Skin epidermis (tissue), 12 donors: ENCODE results near the gene DHPS.
"Not testable (repeated sequence)": the region's sequence is repeated elsewhere in the genome, so short reads cannot be mapped to it uniquely, and the experiment has no call there.

Source experiments
- H3K27ac ChIP-seq, 21 experiments: fragments of 200-600 bp; sonication (generic) in 11 of 21; one replicate each; pipeline ENCODE4 v1.5.0; 2020; ENCODE audit warnings: mild to moderate bottlenecking in 3 of 21, inconsistent platforms in 2 of 21, moderate library complexity in 2 of 21
- H3K4me3 ChIP-seq, 7 experiments: fragments of 200-600 bp; sonication (generic) in 2 of 7; one replicate each; pipeline ENCODE4 v1.5.0; 2020; ENCODE audit warnings: inconsistent platforms in 2 of 7, mild to moderate bottlenecking in 2 of 7, moderate library complexity in 1 of 7

The DHPS gene

GRCh38 chr19:12655546-12655945 is 26.1 kb downstream of the DHPS start:
- no peak overlapping the region for H3K4me3 ChIP-seq

GRCh38 chr19:12652219-12652618 is 29.5 kb downstream of the DHPS start:
- Histone ChIP-seq H3K27ac (no peak overlapping the region), H3K4me3 (no peak overlapping the region)

More at GRCh38 chr19:12655546-12655945, 26.1 kb downstream of the DHPS start:
- no peak overlapping the region for H3K27ac ChIP-seq

GRCh38 chr19:12649941-12650340 is 31.7 kb downstream of the DHPS start:
- no peak overlapping the region for H3K27ac ChIP-seq
- no peak overlapping the region for H3K4me3 ChIP-seq

DNA sequence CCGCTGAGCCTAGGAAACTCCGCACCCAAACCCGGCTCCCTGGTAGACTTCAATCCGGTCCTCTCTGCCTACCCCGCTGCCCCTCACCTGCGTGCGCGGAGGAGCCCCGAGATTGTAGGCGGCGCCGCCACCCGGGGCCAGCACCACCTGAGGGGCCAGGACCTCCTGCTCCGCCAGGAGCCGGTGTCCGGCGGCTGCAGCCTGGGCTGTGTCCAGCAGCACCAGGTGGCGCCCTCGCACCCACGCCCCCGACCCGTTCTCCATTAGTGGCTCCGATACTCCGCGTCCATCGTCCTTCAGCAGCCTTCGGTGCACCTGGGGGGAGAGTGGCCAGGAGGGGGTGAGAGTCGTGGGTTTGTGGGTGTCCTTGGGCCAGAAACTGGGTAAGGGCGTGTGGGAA is 33.6 kb downstream of the DHPS start:
- H3K27ac ChIP-seq: no peak overlapping the region
- peak overlapping the region in 1 of 7 experiments; percentile 14 for H3K4me3 ChIP-seq

- Histone ChIP-seq H3K27ac (no peak overlapping the region), H3K4me3 (peak overlapping the region in 1 of 7 experiments; percentile 14)
Measured at GRCh38 chr19:12647490-12648071, 34.1 kb downstream of the DHPS start.

DNA sequence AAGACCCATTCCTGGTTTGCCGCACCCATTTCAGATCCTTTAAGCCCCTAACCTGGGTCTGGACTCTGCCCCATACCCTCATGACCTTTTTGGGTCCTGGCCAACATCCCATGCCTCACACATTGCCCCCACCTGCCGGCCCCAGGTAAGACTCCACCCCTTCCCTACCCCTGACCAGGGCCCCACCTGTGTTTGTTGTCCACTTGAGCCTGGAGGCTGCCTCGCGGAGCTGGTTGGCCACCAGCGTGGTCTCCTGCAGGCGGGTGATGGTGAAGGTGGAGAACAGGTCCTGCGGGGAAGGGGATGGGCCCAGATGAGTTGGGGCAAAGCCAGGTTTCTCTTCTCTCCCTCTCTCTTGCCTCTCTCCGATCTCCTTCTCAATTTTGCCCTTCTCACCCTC is 34.6 kb downstream of the DHPS start:
- Histone ChIP-seq H3K4me3 (no peak overlapping the region), H3K27ac (no peak overlapping the region)

GRCh38 chr19:12646551-12646950 is 35.1 kb downstream of the DHPS start:
- Histone ChIP-seq H3K27ac (no peak overlapping the region), H3K4me3 (no peak overlapping the region)

DNA sequence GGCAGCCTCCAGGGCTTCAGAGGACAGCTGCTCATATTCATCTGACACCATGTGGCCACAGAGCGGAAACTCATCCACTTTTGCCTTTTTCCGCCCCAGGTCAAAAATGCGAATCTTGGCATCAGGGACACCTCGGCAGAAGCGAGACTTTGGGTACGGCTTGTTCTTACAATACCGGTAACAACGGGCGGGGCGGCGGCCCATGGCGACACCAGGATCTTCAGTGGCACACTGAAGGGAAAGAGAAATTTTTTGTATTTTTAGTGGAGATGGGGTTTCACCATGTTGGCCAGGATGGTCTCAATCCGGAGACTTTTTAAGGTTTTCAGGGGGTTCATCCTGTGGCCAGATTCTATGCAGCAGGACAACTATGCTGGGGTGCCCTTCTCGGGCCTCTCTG is 38.0 kb downstream of the DHPS start:
- not testable (repeated sequence) for H3K27ac ChIP-seq, H3K4me3 ChIP-seq

GRCh38 chr19:12642506-12642905 is 39.2 kb downstream of the DHPS start:
- no peak overlapping the region for H3K27ac ChIP-seq

GRCh38 chr19:12641456-12641855 is 40.2 kb downstream of the DHPS start:
- H3K27ac ChIP-seq: no peak overlapping the region
- H3K4me3 ChIP-seq: no peak overlapping the region

More at GRCh38 chr19:12642506-12642905, 39.2 kb downstream of the DHPS start:
- no peak overlapping the region for H3K4me3 ChIP-seq

- peak overlapping the region in 1 of 7 experiments; percentile 6 for H3K4me3 ChIP-seq
- H3K27ac ChIP-seq: peak overlapping the region in 3 of 21 experiments; percentile 6 to 25 (median 20)
Measured at GRCh38 chr19:12639901-12640613, 41.6 kb downstream of the DHPS start.

GRCh38 chr19:12638611-12639182 is 43.0 kb downstream of the DHPS start:
- Histone ChIP-seq H3K4me3 (no peak overlapping the region), H3K27ac (no peak overlapping the region)

GRCh38 chr19:12636631-12637030 is 45.0 kb downstream of the DHPS start:
- no peak overlapping the region for H3K27ac ChIP-seq
- H3K4me3 ChIP-seq: no peak overlapping the region

- Histone ChIP-seq H3K4me3 (no peak overlapping the region), H3K27ac (no peak overlapping the region)
Measured at GRCh38 chr19:12629215-12629614, 52.5 kb downstream of the DHPS start.

GRCh38 chr19:12628040-12629022 is 53.3 kb downstream of the DHPS start:
- Histone ChIP-seq H3K4me3 (no peak overlapping the region), H3K27ac (no peak overlapping the region)

- Histone ChIP-seq H3K4me3 (no peak overlapping the region), H3K27ac (no peak overlapping the region)
Measured at GRCh38 chr19:12626958-12627357, 54.7 kb downstream of the DHPS start.
